Activated naive CD4-positive, alpha-beta T cell treated with anti-CD3 and anti-CD28 coated beads, Interleukin-2, amount 10 ng/mL, durations not matched to agents 7 days and 5 days (primary cell): ENCODE measurements around the gene PCSK6.

Experiments used
- CTCF ChIA-PET: fragments of 350-600 bp; sonication (Branson Sonifier 250); formaldehyde crosslinking; loops from one replicate; lab custom pipeline; 2021; ENCODE audit warnings: antibody characterized with exemption; lab: Charles Lee
- DNase-seq: peaks from one replicate; pipeline ENCODE4 v3.0.0-alpha.2; 2020
- H3K27ac Mint-ChIP-seq: one replicate; pipeline ENCODE4 v1.8.0; 2021; ENCODE audit warnings: mild to moderate bottlenecking, moderate library complexity, mixed read lengths
- H3K27me3 Mint-ChIP-seq: one replicate; pipeline ENCODE4 v1.8.0; 2021; ENCODE audit warnings: mild to moderate bottlenecking, mixed read lengths
- H3K36me3 Mint-ChIP-seq: one replicate; pipeline ENCODE4 v1.8.0; 2021; ENCODE audit warnings: mixed read lengths
- H3K4me1 Mint-ChIP-seq: one replicate; pipeline ENCODE4 v1.8.0; 2021; ENCODE audit warnings: mixed read lengths
- H3K4me3 Mint-ChIP-seq: one replicate; pipeline ENCODE4 v1.8.0; 2021; ENCODE audit warnings: mild to moderate bottlenecking, moderate library complexity, mixed read lengths
- H3K9me3 Mint-ChIP-seq: one replicate; pipeline ENCODE4 v1.8.0; 2021; ENCODE audit warnings: mixed read lengths

The PCSK6 gene

DNA sequence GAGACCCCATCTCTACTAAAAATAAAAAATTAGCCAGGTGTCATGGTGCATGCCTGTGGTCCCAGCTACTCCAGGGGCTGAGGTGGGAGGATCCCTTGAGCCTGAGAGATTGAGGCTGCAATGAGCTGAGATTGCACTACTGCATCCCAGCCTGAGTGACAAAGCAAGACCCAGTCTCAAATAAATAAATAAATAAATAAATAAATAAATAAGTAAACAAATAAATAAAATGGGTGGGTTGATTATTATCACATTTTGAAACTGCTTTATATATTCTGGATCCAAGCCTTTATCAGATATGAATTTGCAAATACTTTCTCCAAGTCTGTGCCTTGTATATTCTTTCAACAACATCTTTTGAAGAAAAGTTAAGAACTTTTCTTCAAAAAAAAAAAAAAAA lies 22.2 kb upstream of the PCSK6 start:
- peaks cover 8% of the 10 kb centered on the region for H3K9me3 Mint-ChIP-seq
- peaks cover 5% of the 10 kb centered on the region for H3K27me3 Mint-ChIP-seq
- CTCF ChIA-PET = no interaction called here
- no peaks in the 10 kb centered on the region for H3K36me3 Mint-ChIP-seq
- no peaks in the 10 kb centered on the region for H3K4me1 Mint-ChIP-seq
- H3K4me3 Mint-ChIP-seq = no peak overlapping the region
- no peak overlapping the region for H3K27ac Mint-ChIP-seq
- no peak for DNase-seq

DNA sequence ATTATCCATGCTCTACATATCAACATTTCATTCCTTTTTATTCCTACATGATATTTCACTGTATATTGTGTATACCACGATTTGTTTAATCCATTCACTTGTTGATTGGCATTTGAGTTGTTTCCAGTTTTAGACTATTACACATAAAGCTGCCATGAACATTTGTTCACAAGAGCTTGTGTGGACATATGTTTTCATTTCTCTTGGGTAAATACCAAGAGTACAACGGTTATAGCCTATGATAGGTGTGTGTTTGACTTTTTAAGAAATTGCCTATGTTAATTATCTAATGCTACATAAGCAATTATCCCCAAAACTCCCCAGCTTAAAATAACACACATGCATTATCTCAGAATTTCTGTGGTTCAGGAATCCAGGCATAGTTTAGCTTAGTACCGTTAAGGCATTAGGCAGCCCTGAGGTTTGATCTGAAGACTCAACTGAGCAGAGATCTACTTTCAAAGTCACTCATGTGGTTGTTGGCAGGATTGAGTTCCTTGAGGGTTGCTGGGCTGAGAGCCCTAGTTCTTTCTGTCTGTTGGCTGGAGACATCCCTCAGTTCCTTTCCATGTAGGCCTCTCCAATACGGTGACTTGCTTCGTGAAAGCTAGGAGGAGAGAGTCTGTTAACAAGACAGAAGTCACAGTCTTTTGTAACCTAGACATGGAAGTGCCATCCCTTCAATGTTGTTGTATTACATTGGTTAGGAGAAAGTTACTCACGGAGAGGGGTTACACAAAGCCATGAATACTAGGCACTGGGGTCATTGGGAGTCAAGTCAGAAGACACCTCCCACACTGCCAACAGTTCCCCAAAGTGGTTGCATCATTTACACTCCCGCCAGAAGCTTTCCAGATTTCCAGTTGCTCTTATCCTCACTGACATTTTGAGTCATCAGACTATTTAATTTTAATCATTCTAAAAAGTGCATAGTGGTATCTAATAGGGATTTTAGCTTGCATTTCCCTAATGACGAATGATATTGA lies 21.0 kb upstream of the PCSK6 start:
- H3K4me1 Mint-ChIP-seq = no peaks in the 10 kb centered on the region
- no peak overlapping the region for H3K4me3 Mint-ChIP-seq
- H3K27ac Mint-ChIP-seq = no peak overlapping the region
- no peaks in the 10 kb centered on the region for H3K36me3 Mint-ChIP-seq
- CTCF ChIA-PET = interaction anchor here (1.5 kb wide), 1 partner anchor 9 kb away, joined by 9 read pairs; no protein-coding TSS in a partner anchor
- peaks cover 2% of the 10 kb centered on the region for H3K9me3 Mint-ChIP-seq
- peaks cover 17% of the 10 kb centered on the region for H3K27me3 Mint-ChIP-seq
- DNase-seq = no peak

DNA sequence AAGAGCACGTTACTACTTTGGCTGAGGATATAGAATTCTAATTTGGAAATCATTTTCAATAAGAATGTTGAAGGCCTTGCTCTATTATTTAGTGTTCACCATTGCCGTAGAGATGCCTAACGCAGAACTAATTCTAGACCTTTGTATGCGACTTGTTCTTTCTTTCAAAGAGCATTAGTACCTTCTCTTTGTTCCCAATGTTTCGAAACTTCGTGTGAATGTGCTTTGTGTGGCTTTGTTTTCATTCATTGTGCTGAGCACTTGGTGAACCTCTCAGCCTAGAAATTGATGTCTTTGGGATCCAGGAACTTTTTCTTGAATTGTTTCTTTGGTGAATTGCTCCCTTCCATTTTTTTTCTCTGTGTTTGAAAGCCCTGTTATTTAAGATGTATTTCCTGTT lies 19.8 kb upstream of the PCSK6 start:
- DNase-seq = no peak
- no peak overlapping the region for H3K27ac Mint-ChIP-seq
- H3K27me3 Mint-ChIP-seq = peaks cover 24% of the 10 kb centered on the region

DNA sequence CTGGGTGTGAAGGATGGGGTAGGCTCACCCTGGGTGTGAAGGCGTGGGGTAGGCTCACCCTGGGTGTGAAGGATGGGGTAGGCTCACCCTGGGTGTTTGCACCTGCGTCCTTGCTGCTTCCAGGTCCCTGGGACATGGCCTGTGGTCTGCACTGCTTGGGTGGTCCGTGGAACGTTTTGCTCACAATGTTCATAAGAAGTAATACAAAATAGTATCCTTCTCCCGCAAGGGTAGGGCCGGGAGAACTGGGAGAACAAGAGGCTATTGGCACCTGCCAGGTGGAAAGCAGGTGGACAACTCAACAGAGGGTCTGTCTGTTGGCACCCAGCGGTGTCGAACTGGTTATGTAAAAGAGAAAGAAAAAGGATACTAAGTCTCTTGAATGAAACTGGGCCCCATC lies 17.0 kb upstream of the PCSK6 start:
- no peak overlapping the region for H3K4me3 Mint-ChIP-seq
- CTCF ChIA-PET = no interaction called here
- no peaks in the 10 kb centered on the region for H3K36me3 Mint-ChIP-seq
- H3K27ac Mint-ChIP-seq = no peak overlapping the region
- peaks cover 40% of the 10 kb centered on the region for H3K27me3 Mint-ChIP-seq
- H3K4me1 Mint-ChIP-seq = peaks cover 4% of the 10 kb centered on the region
- DNase-seq = no peak
- no peaks in the 10 kb centered on the region for H3K9me3 Mint-ChIP-seq

More for the DNA sequence above, 19.8 kb upstream of the PCSK6 start:
- H3K9me3 Mint-ChIP-seq = no peaks in the 10 kb centered on the region
- CTCF ChIA-PET = no interaction called here
- H3K36me3 Mint-ChIP-seq = no peaks in the 10 kb centered on the region
- H3K4me3 Mint-ChIP-seq = no peak overlapping the region
- no peaks in the 10 kb centered on the region for H3K4me1 Mint-ChIP-seq

DNA sequence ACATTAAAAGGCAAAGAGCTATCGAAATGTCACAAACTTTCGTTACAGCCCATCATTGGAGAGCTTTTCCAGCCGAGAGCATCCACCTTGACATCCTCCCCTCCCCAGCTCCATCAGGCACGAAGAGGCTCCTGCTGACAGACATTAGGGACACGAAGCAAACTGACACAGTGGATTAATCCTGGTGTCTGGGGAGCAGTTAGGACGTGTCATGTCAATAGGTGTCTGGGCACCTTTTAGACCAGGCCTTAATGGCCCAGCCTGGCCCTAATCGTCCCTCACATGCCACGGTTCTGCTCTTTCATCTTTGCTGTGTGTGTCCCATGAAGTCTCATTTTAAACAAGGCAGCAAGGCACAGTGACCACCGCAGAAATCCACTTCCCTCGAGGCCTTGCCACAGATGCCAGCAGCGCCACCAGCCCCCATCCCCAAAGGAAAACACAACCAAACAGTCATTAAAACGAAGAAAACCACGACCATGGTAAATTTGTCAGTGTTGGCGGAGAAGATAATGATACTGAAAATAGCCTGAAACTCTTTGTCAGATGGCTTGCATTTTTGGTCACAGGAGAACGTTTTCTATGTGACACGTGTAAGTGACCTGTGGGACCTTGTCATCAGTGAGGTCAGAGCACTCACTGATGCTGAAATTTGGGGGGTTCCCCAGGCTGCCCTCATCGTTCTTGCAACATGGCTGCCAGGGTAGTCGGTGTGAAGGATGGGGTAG lies 16.3 kb upstream of the PCSK6 start:
- Mint-ChIP-seq H3K4me3 (no peak overlapping the region), H3K36me3 (no peaks in the 10 kb centered on the region), H3K27me3 (peaks cover 41% of the 10 kb centered on the region), H3K27ac (no peak overlapping the region), H3K9me3 (no peaks in the 10 kb centered on the region), H3K4me1 (peaks cover 11% of the 10 kb centered on the region)
- no peak for DNase-seq
- CTCF ChIA-PET = interaction anchor here (0.9 kb wide), 1 partner anchor 92 kb away, joined by 3 read pairs; no protein-coding TSS in a partner anchor

DNA sequence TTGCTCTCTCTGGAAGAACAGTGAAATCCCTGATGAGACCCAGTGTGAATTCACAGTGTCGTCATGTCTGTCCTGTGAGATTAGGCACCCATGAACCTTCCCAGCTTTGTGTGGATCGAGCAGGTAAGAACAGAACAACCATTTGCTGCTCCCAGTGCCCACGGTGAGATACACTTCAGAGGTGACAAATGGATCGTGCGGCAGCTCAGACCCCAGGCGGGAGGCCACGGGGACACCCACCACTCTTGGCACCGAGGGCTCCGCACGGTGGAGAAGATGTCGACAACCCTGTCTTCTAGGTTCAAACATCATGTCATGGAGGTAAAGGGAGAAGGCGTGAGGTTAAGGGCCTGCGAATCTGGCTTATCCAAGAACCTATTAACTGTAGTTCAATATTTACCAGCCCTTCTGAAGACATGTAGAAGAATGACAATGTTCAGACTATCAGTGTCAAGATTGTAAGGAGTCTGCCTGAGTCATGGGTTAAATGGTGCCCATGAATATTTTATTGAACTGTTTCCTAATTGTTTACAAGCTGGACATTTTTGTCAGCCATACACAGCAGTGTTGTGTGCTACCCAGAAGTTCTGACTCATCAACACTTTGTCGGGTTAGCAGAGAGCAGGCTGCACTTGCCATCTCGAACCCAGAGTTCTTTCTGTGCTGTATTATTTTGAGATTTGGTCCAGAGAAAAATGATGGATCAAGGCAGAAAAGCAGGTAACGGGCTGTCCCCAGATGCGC lies 15.5 kb upstream of the PCSK6 start:
- Mint-ChIP-seq H3K27ac (no peak overlapping the region), H3K4me1 (peaks cover 18% of the 10 kb centered on the region), H3K27me3 (peaks cover 40% of the 10 kb centered on the region), H3K4me3 (no peak overlapping the region), H3K36me3 (no peaks in the 10 kb centered on the region), H3K9me3 (no peaks in the 10 kb centered on the region)
- DNase-seq = no peak
- CTCF ChIA-PET = interaction anchor here (0.9 to 5.5 kb wide), 2 partner anchors 91 to 185 kb away, joined by 3 to 46 read pairs; no protein-coding TSS in a partner anchor

DNA sequence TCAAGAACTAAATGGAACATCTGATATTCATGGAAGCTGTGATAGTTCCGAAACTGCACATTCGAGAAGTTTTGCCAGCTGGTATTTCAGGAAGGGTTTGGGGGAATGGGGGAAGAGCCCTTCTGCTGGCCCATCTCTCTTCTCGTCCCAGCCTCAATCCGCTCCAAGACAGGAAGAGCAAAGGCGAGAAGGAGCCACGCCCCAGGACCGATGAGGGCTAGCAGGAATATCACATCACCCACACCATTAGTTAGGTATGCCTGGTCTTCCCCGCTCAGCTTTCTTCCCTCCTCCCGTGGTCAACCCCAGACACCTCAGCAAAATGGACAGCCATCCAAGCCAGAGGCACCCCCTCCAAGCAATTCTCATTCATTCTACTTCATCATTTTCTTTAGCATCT lies 14.9 kb upstream of the PCSK6 start:
- H3K4me1 Mint-ChIP-seq = peaks cover 23% of the 10 kb centered on the region
- H3K27ac Mint-ChIP-seq = no peak overlapping the region
- H3K9me3 Mint-ChIP-seq = no peaks in the 10 kb centered on the region
- CTCF ChIA-PET = interaction anchor here (0.7 to 5.5 kb wide), 3 partner anchors 17 to 184 kb away, joined by 3 to 46 read pairs (median 4); no protein-coding TSS in a partner anchor
- peaks cover 46% of the 10 kb centered on the region for H3K27me3 Mint-ChIP-seq
- no peak for DNase-seq
- no peak overlapping the region for H3K4me3 Mint-ChIP-seq
- no peaks in the 10 kb centered on the region for H3K36me3 Mint-ChIP-seq

DNA sequence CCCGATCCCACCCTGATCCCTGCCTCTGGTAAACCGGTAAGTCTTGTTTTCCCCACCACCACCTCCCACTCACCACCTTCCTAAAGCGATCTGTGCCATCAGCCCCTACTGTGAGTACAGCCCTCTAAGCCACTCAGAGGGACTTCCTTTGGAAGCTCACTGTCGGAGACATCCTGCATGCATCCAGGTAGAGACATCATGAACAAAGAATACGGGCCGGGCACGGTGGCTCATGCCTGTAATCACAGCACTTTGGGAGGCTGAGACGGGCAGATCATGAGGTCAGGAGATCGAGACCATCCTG lies 13.7 kb upstream of the PCSK6 start:
- H3K36me3 Mint-ChIP-seq = no peaks in the 10 kb centered on the region
- DNase-seq = no peak
- H3K4me1 Mint-ChIP-seq = peaks cover 26% of the 10 kb centered on the region
- no peak overlapping the region for H3K4me3 Mint-ChIP-seq
- peaks cover 53% of the 10 kb centered on the region for H3K27me3 Mint-ChIP-seq
- H3K9me3 Mint-ChIP-seq = no peaks in the 10 kb centered on the region
- CTCF ChIA-PET = interaction anchor here (0.7 to 5.5 kb wide), 5 partner anchors 16 to 203 kb away, joined by 3 to 52 read pairs (median 5); no protein-coding TSS in a partner anchor
- no peak overlapping the region for H3K27ac Mint-ChIP-seq

DNA sequence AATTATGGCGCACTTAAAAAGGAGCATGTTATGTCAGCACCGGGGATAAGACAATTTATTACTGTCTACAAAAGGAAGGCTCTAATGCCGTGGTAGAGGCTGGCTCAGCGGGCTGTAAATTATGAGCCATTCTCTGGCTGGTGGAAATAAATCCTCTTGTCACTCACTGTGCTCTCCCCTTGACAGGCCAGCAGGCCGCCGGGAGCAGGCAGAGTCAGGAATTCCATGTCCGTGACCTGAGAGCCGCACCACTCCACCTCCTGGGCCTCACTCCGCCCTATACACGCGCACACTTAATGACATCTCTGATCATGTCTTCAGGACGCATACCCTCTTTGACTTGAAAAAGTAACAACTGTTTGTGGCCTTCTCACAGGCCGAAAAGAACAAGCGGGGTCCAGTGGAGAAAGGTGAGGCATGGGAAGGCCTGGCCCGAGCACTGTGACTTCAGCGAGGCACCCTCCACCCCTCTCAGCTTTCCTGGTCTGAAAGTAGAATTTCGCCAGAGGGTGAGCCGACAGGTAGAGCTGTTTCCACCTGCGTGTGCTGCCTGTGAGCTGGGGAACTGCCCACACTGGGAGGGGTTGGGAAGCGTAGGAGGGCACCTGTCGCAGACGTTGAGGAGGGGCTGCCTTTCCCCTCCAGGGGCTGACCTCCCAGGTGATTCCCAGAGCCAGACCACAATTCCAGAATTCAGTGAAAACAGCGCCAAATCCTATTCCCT lies 13.2 kb upstream of the PCSK6 start:
- CTCF ChIA-PET = interaction anchor here (0.6 to 5.5 kb wide), 22 partner anchors 8 to 496 kb away, joined by 3 to 52 read pairs (median 6); partner anchors contain the start of gene SNRPA1
- Mint-ChIP-seq H3K36me3 (no peaks in the 10 kb centered on the region), H3K27me3 (peaks cover 58% of the 10 kb centered on the region), H3K4me1 (peaks cover 30% of the 10 kb centered on the region), H3K4me3 (no peak overlapping the region), H3K9me3 (no peaks in the 10 kb centered on the region), H3K27ac (no peak overlapping the region)
- no peak for DNase-seq

DNA sequence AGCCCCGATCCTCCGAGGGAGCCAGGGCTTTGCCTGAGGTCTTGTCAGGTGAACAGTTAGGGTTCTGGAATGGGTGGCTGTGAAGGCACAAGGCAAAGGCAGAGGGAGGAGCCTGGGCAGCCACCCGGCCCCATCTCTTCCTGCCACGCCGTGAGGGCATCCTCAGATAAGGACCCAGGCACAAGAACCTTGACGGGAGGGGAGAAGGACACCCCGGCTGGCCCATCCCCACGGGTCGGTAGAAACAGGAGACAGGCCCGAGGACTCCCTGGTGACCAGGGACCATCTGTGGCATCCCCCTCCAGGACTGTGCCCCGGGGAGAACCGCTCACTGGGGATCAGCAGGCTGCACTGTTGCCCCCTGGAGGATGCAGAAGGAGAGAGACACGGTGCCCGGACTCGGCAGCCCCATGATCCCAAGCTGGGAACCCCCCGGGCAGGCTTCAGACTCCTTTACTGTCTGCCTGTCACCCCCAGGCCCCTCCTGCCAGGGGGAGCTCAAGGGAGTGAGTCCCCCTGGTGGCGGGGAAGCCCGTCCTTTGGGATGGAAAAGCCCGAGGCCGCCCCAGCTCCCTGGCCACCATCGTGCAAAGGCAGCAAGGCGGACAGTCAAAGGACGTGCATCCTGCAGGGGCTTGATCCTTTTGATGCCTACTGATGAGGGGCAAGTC lies 12.3 kb upstream of the PCSK6 start:
- H3K36me3 Mint-ChIP-seq = no peaks in the 10 kb centered on the region
- CTCF ChIA-PET = interaction anchor here (0.6 to 5.5 kb wide), 25 partner anchors 9 to 495 kb away, joined by 3 to 52 read pairs (median 5); partner anchors contain the start of gene SNRPA1
- peaks cover 67% of the 10 kb centered on the region for H3K27me3 Mint-ChIP-seq
- no peaks in the 10 kb centered on the region for H3K9me3 Mint-ChIP-seq
- H3K4me3 Mint-ChIP-seq = peak overlapping the region; percentile 32
- H3K4me1 Mint-ChIP-seq = peaks cover 36% of the 10 kb centered on the region
- DNase-seq = peak; percentile 68
- no peak overlapping the region for H3K27ac Mint-ChIP-seq

DNA sequence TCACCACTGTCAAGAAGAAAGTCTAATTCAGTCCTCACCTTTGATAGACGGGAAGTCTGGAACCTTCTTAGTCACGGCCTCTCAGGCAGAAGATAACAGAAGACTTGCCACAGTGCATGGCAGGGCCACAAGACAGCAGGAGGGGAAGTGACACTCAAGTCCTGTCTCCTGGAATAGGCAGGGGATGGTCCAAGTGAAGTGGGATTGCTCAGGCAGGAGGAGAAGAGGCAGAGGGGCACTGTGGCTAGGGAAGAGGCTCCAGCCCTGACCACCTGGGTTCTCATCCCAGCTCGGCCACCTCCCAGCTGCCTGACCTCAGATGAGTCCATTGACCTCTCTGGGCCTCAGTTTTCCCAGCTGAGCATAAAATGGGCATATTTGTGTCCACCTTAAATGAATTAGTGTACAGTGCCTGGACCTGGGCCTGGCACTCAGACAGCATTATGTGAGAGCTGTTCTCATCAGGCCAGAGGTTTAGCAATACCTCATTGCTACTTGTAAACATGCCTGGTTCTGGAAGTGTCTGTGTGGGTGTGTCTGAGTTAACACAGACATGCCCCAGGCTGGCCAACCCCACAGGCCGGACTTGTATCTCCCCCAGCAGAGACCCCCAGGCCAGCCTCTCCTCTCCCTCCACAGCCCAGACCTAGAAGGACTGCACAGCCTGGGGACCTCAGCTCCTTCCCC lies 11.5 kb upstream of the PCSK6 start:
- no peak overlapping the region for H3K27ac Mint-ChIP-seq
- H3K9me3 Mint-ChIP-seq = no peaks in the 10 kb centered on the region
- CTCF ChIA-PET = interaction anchor here (0.7 to 5.5 kb wide), 16 partner anchors 9 to 494 kb away, joined by 3 to 52 read pairs (median 6); partner anchors contain the start of gene SNRPA1
- peaks cover 67% of the 10 kb centered on the region for H3K27me3 Mint-ChIP-seq
- H3K4me1 Mint-ChIP-seq = peaks cover 44% of the 10 kb centered on the region
- DNase-seq = no peak
- no peaks in the 10 kb centered on the region for H3K36me3 Mint-ChIP-seq
- no peak overlapping the region for H3K4me3 Mint-ChIP-seq
